Posterior vena cava (tissue), 2 donors: ENCODE measurements around the gene HOXD9. TPM values are rescaled to one million over a fixed set of nuclear protein-coding genes. Genes with fewer than 3 reads are reported as not detected.

Experiments
- DNase-seq: peaks from one replicate; pipeline ENCODE4 v3.0.0-alpha.2; 2020; ENCODE audit warnings: low spot score
- intact Hi-C, 2 donors: fragments of 100-400 bp; cut with DNase I; formaldehyde crosslinking; loops; one replicate each; pipeline versions ENCODE4 v1.14.1 to v1.14.2; 2022 to 2023
- total RNA-seq, 2 donors: library from RNA; stranded (reverse); fragmentation: NEBNext Ultra II Directional; extraction: Animal tissue kit (Norgen Biotek cat#: 25700); gene quantifications; one replicate each; pipeline ENCODE4 v1.2.1, GENCODE V29; 2021
- donor health status: DM: yes; HTN: yes; CAD: no.
- donor health status: DM: yes; HTN: yes; CAD: no.

The HOXD9 gene
- total RNA-seq, 2 donors from 2014 or later: 7.9 to 12.0 TPM

DNA sequence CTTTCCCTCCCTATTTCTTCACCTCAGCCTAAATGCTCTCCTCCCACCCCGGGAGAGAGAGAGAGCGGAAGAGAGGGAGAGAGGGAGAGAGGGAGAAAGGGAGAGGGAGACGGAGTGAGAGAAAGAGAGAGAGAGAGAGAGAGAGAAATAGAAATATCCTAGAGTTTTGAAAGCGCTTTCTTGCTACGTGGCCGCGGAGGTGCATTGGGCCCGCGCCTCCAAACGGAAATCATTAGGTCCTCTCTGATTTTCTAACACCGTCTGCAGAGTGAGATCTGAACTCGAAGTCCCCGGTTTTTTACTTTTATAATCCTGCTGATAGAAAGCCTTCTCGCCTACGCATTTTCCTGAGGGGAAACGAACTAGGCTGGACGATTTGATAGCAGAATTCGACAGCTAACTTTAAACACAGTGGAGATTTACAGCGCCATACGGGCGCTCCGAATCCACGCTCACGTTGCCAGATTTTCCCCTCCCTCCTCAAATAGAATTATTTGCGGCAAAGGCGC lies 37.9 kb upstream of the HOXD9 start:
- DNase-seq: no peak
- intact Hi-C loops: loop anchor here (5.0 to 10.0 kb wide), 2 partner anchors 397 to 400 kb away; no protein-coding TSS in a partner anchor

DNA sequence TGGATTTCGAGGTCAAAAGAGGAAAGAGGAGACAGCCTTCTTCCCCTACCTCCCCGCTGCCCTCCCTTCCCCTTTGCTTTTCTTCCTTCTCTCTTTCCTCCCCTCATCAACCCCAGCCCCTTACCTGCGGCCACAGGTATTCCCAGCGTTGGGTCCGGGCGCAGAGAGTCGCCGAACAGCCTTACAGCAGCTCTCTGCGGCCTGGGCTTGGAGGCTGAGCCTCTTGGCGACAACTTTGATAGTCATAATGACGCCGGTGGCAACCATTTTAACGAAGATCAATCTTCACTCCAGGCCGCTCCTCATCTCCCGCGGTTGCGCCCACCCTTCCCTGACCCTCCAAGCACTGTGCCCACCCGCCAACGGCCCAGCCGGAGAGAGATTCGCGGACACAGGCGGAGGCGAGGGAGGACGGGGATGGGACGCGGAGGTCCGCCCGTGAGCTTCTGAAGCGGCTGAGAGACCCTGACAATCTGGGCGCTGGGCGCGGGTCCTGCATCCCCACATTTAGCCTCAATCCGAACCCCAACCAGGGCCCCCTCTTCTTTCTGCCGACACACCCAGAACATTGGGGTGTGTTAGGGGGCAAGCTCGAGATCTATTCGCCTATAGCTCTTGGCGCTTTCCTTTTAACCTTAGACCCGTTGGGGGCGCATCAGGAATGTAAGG lies 37.3 kb upstream of the HOXD9 start:
- intact Hi-C loops: loop anchor here (5.0 to 10.0 kb wide), 2 partner anchors 398 to 400 kb away; no protein-coding TSS in a partner anchor
- peak; percentile 78 for DNase-seq

DNA sequence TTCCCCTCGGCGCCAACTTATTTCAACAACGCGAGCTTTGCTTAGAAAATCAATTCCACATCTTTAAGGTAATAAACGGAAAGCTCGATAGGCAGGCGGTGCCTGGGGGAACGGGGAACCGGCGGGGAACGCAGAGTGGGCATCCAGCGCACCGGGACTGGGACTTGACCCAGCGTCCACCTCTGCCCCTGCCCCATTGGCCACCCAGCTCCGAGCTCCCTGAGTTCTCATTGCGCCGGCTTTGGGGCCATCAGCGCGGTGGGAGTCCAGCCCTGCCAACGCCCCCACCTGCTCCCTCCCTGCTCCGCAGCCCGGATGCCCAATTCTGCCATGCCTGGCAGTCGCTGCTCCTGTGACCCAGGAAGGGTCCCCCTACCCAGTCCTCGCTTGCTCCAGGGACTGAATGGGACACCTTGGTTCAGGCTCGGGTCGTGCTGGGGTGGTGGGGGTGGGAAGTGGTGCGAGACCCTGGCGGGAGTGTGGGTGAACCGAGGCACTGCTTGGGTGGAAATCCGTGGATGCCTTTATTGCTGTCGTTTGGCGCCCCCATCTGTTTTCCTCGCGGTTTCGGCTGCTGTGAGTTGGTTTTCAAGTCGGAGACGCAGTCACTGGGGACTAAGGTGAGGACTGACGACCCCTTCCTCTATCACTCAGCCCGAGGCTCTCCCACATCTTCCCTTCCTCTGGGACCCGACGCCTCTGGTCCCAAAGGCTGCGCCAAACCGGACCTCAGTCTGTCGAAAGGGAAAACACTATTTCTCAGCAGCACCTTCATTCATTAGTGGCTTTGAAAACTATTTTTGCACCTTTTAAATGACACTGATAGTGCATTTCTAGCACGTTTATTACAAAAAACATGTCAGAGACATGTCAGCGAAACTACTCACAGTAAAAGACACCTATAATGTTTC lies 36.4 kb upstream of the HOXD9 start:
- peak; percentile 79 for DNase-seq
- intact Hi-C loops: loop anchor here (5.0 to 10.0 kb wide), 2 partner anchors 399 to 401 kb away; no protein-coding TSS in a partner anchor

DNA sequence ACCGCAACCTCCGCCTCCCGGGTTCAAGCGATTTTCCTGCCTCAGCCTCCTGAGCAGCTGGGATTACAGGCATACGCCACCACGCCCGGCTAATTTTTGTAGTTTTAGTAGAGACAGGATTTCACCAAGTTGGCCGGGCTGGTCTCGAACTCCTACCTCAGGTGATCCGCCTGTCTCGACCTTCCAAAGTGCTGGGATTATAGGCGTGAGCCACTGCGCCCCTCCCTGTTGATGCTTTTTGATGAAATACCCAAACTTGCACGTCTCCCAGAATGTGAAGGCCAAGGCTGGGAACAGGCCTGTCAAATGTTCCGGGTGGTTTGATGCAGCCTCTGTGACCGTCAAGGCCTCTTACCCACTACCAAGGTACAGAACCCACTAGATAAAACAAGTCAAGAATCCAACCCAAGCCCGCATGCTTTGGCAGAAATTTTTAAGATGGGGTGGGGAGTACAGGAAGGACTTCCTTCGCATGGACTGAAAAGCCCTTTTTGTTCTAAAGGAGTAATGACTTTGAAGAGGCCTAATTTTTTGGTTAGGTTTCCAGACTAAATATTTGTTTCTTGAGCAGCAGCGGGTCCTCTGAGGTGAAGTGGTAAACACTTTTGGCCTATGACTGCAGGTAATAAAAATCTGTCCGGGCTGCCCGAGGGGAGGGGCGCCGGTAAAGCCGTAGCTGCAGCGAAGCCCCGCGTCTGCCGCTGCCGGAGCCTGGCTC lies 35.0 kb upstream of the HOXD9 start:
- intact Hi-C loops: loop anchor here (5.0 to 10.0 kb wide), 2 partner anchors 400 to 403 kb away; no protein-coding TSS in a partner anchor
- DNase-seq: no peak

DNA sequence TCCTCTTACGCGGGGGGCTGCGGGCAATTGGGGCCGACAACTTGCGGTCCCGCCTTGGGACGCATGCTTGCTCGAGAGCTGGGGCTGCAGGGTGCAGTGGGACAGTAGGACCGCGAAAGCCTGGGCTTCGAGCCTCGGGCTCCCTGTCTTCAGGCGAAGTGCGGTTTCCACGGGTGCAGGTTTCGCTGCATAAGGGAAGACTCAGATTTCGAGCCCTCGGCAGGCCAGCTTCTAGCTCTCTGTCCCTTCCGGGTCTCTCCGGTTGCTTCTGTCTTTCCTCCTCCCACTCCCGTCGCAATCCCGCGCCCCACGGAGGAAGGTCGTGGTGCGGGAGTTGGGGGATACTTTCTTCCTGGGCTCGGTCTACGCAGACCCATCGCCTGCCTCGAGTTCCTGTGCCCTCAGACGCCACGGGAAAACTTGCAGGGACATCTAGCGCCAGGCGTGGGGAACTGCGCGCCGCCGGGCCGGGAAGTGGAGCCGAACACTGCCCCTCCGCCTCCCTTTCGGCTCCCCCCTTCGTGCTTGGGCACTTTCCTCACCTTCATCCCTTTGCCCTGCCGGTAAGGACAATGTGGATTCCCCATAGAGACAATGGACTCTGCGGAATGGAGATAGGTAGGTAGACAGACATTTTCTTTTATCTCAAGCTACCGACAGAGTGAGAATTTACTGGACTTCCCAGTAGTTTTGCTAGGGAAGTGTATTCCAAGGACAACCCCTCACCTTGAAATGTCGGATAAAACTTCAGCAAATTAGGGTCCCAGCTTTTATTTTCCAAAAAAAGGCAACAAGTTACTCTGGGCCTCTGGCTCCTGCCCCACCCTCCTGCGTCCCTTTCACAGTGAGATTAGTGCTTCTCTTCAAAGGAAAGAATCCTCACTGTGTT lies 34.2 kb upstream of the HOXD9 start:
- DNase-seq: peak; percentile 88
- intact Hi-C loops: loop anchor here (5.0 to 10.0 kb wide), 2 partner anchors 401 to 403 kb away; no protein-coding TSS in a partner anchor

DNA sequence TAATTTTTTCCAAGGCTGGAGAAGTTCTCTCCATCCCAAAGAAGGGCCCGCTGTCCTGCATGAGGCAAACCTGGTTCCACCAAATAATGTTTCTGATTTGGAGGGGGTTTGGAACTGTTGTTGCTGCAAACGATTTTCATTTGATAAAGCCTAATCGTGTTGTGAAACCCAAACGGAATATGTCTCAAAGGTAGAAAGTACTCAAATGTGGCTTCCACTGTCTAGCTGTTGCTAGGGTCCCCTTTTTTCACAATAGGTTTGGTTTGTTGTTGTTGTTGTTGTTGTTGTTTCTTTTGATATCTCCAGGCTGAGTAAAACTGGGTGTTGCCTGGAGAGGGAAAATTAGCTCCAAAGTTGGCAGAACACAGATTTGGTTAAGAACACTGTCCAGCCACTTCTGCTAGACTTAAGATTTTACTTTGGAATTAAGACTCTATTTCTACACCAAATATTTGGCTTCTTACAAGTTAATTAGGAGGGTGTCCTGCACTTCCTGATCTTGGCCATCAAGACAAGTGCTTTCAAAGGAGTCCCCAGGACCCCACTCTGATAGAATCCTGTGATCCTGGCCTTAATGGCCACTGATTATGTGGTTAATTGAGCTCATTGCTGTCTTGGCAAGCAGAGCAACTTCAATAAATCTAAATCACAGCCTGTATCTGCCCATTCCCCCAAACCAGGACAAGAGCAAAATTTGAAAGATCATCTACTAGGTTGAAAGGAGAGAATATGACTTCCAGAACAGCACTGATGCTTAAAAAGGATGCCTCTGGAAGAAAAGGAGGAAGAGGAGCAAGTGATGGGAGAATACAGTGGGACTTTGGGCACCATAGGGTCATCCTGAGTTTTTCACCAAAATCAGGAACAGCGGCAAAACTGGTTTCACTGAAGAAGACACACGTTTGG lies 33.3 kb upstream of the HOXD9 start:
- intact Hi-C loops: loop anchor here (5.0 to 10.0 kb wide), 2 partner anchors 402 to 404 kb away; no protein-coding TSS in a partner anchor

DNA sequence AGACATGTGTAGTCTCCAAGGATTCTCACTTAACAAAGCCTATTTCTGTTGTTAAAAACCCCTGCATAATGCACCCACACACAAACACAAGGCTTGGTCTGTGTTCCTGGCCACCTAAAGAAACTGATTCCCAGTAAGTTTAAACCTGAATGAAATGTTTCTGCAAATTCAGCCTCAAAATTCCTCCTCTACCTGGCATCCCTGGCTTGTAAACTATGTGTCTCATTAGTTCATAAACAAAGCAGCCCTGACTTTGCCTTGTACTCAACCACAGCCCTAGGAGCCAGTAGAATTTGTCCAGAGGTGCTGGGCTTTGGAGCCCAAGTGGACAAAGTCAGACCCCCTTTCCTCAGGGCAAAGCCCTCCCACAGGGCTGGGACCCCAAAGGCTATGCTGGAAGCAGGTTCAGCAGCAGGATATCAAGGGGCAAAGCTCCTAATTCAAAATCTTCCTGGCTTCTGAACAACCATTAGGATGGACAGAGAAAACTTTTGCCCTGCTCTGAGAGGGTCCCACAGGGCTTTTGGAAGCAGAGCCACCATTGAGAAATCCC lies 32.6 kb upstream of the HOXD9 start:
- DNase-seq: no peak
- intact Hi-C loops: loop anchor here (5.0 to 10.0 kb wide), 4 partner anchors 403 to 1595 kb away; no protein-coding TSS in a partner anchor

More for the DNA sequence above, 33.3 kb upstream of the HOXD9 start:
- no peak for DNase-seq

DNA sequence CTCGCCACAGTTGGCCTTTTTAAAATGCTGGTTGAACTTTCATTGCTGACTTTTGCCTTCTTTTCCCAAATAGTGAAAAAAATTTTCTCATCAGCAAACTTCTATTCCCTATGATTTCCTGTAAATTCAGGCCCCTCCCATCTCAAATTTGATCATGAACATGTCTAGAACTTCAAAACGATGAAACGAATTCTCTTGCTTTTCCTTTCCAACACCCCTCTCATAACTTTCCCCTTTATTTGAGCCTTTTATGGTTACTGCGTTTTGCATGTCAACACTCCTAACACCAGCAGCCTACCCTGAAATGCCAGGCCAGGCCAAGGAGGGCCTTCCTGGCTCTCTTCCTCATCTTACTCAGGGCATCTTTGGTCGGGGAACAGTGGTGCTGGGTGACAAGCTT lies 31.7 kb upstream of the HOXD9 start:
- DNase-seq: no peak
- intact Hi-C loops: loop anchor here in 1 of 2 donors (10.0 kb wide), 2 partner anchors 726 to 1596 kb away; no protein-coding TSS in a partner anchor

DNA sequence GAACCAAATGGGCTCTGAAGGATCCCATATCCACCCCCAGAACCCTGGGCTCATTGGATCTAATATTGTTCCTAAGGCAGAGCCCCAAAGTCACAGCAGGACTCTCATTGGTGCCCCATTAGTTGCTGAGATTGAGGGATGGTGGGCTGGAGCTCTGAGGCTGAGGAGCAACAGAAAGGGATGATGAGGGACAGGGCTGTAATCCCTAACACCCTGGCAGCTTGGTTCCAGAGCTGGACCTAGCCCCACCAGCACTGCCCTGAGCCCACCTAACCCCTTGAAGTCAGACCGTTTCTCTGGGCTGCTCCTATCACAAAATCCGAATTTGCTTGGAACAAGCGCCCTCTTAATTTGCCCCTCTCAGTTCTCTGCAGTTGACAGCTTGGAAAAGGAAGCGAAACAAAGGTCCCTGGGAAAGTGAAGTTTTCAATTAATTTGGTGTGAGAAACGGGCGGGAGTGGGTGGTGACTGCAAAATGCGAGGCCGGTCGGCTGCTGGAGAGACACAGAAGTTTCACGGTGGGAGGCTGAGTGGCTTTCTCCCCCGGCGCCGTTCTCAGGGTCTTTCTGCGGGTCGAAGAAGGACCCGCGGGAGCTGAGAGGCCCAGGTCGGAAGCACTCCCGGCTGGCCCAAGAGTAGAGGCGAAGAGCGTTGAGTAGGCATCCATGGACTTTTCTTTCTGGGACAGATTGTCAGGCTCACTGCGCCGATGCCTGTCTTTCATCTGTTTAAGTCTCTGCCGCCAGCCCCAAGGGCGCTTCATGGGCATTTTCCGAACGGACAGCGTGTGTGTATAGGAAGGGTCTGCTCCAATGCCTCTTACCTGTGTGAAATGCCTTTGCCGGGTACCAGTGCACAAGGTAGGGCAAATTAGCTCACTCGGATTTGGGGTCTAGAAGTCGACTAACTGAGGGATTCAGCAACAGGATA lies 30.9 kb upstream of the HOXD9 start:
- intact Hi-C loops: loop anchor here in 1 of 2 donors (10.0 kb wide), 2 partner anchors 727 to 1597 kb away; no protein-coding TSS in a partner anchor

DNA sequence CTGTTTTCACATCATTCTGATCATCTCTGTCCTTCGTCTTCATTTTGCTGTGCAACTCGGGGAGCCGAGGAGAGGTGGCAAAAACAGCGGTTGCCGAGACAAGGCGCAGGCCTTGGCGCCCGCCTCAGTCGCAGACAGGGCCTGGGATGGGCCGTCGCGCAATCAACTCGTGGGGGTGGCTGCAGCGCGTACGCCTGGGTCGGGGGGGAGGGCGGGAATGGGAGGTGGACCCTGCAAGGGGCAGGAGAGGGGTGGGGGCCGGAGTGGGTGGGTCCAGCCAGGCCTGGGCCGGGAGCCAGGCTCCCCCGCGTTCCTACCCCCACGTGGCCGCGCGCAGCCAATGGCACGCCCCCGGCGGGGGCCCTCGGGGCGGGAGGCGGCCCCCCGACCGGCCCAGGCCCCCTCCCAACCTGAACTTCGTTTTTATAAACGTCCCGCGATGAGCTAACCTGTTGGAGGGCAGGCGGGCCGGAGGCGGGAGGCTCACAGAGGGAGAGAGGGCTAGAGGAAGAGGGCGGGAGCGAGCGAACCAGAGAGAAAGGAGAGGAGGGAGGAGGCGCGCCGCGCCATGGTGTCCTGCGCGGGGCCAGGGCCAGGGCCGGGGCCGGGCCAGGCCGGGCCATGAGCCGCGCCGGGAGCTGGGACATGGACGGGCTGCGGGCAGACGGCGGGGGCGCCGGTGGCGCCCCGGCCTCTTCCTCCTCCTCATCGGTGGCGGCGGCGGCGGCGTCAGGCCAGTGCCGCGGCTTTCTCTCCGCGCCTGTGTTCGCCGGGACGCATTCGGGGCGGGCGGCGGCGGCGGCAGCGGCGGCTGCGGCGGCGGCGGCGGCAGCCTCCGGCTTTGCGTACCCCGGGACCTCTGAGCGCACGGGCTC lies 30.0 kb upstream of the HOXD9 start, which contains the start of gene HOXD13:
HOXD13 (plus strand) TSS at position 452 of the 875 bp plus-strand sequence; CDS start at position 622, 170 bp downstream.
- DNase-seq: peak; percentile 80
- intact Hi-C loops: loop anchor here in 1 of 2 donors (10.0 kb wide), 2 partner anchors 728 to 1598 kb away; no protein-coding TSS in a partner anchor

More for the DNA sequence above, 30.9 kb upstream of the HOXD9 start:
- DNase-seq: no peak

DNA sequence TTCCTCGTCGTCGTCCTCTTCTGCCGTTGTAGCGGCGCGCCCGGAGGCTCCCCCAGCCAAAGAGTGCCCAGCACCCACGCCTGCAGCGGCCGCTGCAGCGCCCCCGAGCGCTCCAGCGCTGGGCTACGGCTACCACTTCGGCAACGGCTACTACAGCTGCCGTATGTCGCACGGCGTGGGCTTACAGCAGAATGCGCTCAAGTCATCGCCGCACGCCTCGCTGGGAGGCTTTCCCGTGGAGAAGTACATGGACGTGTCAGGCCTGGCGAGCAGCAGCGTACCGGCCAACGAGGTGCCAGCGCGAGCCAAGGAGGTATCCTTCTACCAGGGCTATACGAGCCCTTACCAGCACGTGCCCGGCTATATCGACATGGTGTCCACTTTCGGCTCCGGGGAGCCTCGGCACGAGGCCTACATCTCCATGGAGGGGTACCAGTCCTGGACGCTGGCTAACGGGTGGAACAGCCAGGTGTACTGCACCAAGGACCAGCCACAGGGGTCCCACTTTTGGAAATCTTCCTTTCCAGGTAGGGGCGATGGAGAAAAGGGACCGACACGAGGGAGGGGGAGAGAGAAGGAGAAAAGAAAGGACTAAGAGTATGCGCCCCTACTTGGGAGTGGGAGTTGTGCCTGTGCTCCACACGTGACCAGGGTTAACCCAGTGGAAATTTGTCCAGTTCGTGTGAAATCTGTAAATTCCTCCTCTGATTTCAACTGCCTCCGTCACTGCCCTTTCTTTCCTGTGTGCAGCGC lies 29.2 kb upstream of the HOXD9 start:
- no peak for DNase-seq
- intact Hi-C loops: loop anchor here in 1 of 2 donors (10.0 kb wide), 2 partner anchors 729 to 1599 kb away; no protein-coding TSS in a partner anchor

DNA sequence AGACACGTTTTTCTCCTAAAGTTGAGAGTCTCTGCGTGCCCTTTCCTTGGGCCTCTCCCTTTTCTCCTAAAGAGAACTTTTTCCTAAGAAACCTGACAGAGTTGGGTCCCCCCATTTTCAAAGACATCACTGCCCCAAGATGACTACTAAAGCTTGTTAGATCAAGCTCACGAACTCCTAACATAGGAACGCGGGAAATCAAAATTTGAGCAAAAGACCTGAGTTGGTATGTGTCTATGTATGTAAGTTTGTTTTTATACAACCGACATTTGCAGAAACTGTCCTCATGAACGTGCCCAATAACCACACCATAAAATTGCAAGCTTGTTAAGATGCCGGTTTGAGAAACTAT lies 28.6 kb upstream of the HOXD9 start:
- intact Hi-C loops: loop anchor here in 1 of 2 donors (10.0 kb wide), 2 partner anchors 729 to 1599 kb away; no protein-coding TSS in a partner anchor

DNA sequence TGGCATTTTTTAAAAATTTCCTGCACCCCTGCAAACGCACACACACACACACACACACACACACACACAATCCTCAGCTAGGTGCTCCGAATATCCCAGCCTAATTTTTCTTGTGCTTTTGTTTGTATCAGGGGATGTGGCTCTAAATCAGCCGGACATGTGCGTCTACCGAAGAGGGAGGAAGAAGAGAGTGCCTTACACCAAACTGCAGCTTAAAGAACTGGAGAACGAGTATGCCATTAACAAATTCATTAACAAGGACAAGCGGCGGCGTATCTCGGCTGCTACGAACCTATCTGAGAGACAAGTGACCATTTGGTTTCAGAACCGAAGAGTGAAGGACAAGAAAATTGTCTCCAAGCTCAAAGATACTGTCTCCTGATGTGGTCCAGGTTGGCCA lies 28.2 kb upstream of the HOXD9 start:
- no peak for DNase-seq
- intact Hi-C loops: loop anchor here in 1 of 2 donors (10.0 kb wide), 2 partner anchors 730 to 1600 kb away; no protein-coding TSS in a partner anchor

More for the DNA sequence above, 28.6 kb upstream of the HOXD9 start:
- DNase-seq: no peak
